Ascending aorta (tissue), 2 donors: ENCODE data around the gene SFTPD. TPM values are rescaled to one million over a fixed set of nuclear protein-coding genes. Genes with fewer than 3 reads are reported as not detected.

Experiments
- DNase-seq, 2 donors: peaks; one replicate each; pipeline ENCODE4 v3.0.0-alpha.2; 2019; ENCODE audit warnings: low spot score in 2 of 2
- H3K27ac ChIP-seq, 2 donors: fragments of 200-600 bp; sonication (generic); one replicate each; pipeline ENCODE4 v1.5.1; 2016 to 2017; ENCODE audit warnings: mild to moderate bottlenecking in 1 of 2
- H3K27me3 ChIP-seq: fragments of 200-600 bp; sonication (generic); one replicate; pipeline ENCODE4 v1.5.1; 2017
- H3K36me3 ChIP-seq, 2 donors: fragments of 200-600 bp; sonication (generic); one replicate each; pipeline ENCODE4 v1.5.1; 2016
- H3K4me1 ChIP-seq, 2 donors: fragments of 200-600 bp; sonication (generic); one replicate each; pipeline ENCODE4 v1.5.1; 2016 to 2017; ENCODE audit warnings: mild to moderate bottlenecking in 1 of 2
- H3K4me3 ChIP-seq, 2 donors: fragments of 200-600 bp; sonication (generic); one replicate each; pipeline ENCODE4 v1.5.1; 2016 to 2017; ENCODE audit warnings: mild to moderate bottlenecking in 1 of 2
- H3K9me3 ChIP-seq, 2 donors: fragments of 200-600 bp; sonication (generic); one replicate each; pipeline ENCODE4 v1.5.1; 2016
- CTCF ChIP-seq, 3 experiments: fragments of 200-600 bp in 2 of 3; fragments of 450-650 bp in 1 of 3; sonication (generic) in 2 of 3; IDR thresholded peaks; one replicate each; pipeline ENCODE4 v1.5.1; 2016 to 2019; ENCODE audit warnings: antibody characterized with exemption in 3 of 3, mild to moderate bottlenecking in 1 of 3, moderate library complexity in 1 of 3
- intact Hi-C: fragments of 100-400 bp; cut with DNase I; formaldehyde crosslinking; loops from one replicate; pipeline ENCODE4 v1.15.1; 2023
- total RNA-seq: library from RNA; depleted of rRNA; stranded (reverse); fragments of >200 nt; gene quantifications from one replicate; pipeline ENCODE4 v1.1.0, GENCODE V29; 2016

The SFTPD gene
- total RNA-seq, 1 donor from 2014 or later, result not detected

- Histone ChIP-seq H3K4me1 (peaks cover 0 to 6% of the 10 kb centered on the region in 2 donors), H3K4me3 (no peak overlapping the region), H3K9me3 (peaks cover 0 to 4% of the 10 kb centered on the region in 2 donors), H3K27ac (no peak overlapping the region), H3K36me3 (no peaks in the 10 kb centered on the region), H3K27me3 (no peaks in the 10 kb centered on the region)
- intact Hi-C loops, result no loop called here
- no peak for TF ChIP-seq CTCF (IDR thresholded peaks at IDR 0.05)
- no peak for DNase-seq
These were observed 35.9 kb upstream of the SFTPD start for GRCh38 chr10:79984851-79985250.

GRCh38 chr10:79983286-79983909, 34.5 kb upstream of the SFTPD start:
- peaks cover 0 to 4% of the 10 kb centered on the region in 2 donors for H3K9me3 ChIP-seq
- no peak for TF ChIP-seq CTCF (IDR thresholded peaks at IDR 0.05)
- intact Hi-C loops, result no loop called here
- H3K4me1 ChIP-seq, result peaks cover 0 to 6% of the 10 kb centered on the region in 2 donors
- peak overlapping the region in 1 of 2 donors; percentile 92 for H3K4me3 ChIP-seq
- DNase-seq, result no peak
- no peaks in the 10 kb centered on the region for H3K36me3 ChIP-seq
- H3K27me3 ChIP-seq, result no peaks in the 10 kb centered on the region
- no peak overlapping the region for H3K27ac ChIP-seq

DNA sequence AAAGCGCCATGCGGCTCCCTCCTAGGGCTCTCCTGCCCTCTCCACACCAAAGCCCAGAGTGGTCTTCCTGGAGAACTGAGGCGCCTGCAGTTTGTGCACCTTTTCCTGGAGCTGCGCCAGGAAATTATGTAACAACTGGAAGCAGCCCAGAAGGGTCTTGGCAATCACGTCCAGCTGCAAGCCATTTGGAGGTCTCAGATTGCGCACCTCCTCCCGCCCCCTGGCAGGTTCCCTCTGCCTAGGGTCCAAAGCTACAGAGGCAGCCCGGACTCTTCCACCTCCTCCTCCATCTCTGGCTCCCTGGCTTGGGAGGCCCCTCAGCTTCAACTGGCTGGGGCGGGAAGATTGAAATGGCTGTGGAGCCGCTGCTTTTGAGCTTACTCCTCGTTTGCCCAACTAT, 34.0 kb upstream of the SFTPD start:
- Histone ChIP-seq H3K9me3 (no peaks in the 10 kb centered on the region), H3K27ac (no peak overlapping the region), H3K27me3 (no peaks in the 10 kb centered on the region), H3K36me3 (no peaks in the 10 kb centered on the region), H3K4me1 (peaks cover 0 to 6% of the 10 kb centered on the region in 2 donors), H3K4me3 (peak overlapping the region in 1 of 2 donors; percentile 92)
- intact Hi-C loops, result no loop called here
- no peak for TF ChIP-seq CTCF (IDR thresholded peaks at IDR 0.05)
- no peak for DNase-seq

DNA sequence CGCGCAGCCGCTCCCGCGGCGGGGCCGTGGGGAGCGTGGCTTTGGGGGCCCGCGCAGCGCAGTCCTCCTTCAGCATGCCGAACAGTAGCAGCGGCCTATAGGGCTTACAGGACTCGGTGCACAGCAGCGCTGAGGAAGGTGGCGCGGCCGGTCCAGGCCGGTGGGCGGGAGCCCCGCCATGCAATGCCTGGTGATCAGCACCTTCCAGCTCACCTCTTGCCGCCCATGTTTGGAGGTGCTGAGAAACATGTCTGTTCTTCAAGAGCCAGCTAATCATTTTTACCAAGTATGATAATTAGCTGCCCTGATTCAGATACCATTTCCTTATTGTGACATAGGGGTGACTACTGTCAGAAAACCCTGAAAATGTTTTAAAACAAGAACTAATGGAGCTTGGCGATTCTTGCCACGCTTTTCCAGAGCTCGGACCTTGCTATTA, 33.5 kb upstream of the SFTPD start:
- intact Hi-C loops, result no loop called here

DNA sequence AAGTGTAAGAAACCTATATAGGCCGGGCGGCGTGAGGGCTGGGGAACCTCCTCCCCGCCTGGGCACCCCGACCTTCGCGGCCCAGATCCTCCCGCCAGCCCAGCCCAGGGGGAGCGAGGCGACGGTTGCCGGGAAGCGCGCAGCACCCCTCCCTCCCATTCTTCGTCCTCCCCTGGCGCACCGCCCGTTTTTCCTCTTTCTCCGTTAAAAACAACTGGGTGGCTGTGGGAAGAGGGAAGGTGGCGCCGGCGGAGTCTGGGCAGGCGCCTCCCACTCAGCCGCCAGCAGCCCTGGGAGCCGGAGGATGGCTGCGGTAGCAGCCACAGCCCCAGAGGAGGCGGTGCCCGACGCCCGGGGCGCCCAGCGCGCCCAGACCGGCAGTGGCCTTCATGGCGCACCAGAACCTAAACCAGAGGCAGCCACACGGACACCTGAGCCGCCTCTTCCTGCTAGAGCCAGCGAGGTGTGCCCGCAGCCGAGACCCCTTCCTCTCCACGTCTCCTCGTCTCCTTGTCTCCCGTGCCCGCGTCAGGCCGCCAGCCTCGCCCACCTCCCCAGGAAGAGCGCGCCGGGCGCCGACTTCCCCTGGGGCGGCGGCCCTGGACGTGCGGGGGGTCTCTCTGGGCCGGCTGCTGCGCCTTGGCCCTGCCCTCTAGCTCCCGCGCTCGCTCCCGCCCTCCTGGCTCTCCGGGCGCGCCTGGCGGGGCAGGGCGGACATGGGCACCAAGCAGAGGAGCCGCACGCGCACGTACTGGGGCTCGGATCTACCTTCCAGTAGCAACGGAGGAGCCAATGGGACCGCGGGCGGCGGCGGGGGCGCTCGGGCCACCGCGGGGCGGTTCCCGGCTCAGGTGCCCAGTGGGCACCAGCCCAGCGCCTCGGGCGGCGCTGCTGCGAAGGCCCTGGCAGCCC, 32.8 kb upstream of the SFTPD start:
- TF ChIP-seq CTCF (IDR thresholded peaks at IDR 0.05), result peak in 2 of 3 experiments; percentile 6 to 21
- peak in 1 of 2 donors; percentile 74 for DNase-seq
- intact Hi-C loops, result no loop called here
- Histone ChIP-seq H3K4me1 (peaks cover 0 to 6% of the 10 kb centered on the region in 2 donors), H3K4me3 (peak overlapping the region; percentile 77 to 92), H3K9me3 (no peaks in the 10 kb centered on the region), H3K36me3 (no peaks in the 10 kb centered on the region), H3K27me3 (no peaks in the 10 kb centered on the region), H3K27ac (peak overlapping the region; percentile 89 to 93)

More for the DNA sequence above, 33.5 kb upstream of the SFTPD start:
- DNase-seq, result no peak
- Histone ChIP-seq H3K4me3 (peak overlapping the region; percentile 77 to 92), H3K4me1 (peaks cover 0 to 6% of the 10 kb centered on the region in 2 donors), H3K36me3 (no peaks in the 10 kb centered on the region), H3K9me3 (no peaks in the 10 kb centered on the region), H3K27me3 (no peaks in the 10 kb centered on the region), H3K27ac (peak overlapping the region; percentile 89 to 93)
- TF ChIP-seq CTCF (IDR thresholded peaks at IDR 0.05), result no peak
